Measurements from ENCODE around the gene FHL2.

Gene FHL2

DNA sequence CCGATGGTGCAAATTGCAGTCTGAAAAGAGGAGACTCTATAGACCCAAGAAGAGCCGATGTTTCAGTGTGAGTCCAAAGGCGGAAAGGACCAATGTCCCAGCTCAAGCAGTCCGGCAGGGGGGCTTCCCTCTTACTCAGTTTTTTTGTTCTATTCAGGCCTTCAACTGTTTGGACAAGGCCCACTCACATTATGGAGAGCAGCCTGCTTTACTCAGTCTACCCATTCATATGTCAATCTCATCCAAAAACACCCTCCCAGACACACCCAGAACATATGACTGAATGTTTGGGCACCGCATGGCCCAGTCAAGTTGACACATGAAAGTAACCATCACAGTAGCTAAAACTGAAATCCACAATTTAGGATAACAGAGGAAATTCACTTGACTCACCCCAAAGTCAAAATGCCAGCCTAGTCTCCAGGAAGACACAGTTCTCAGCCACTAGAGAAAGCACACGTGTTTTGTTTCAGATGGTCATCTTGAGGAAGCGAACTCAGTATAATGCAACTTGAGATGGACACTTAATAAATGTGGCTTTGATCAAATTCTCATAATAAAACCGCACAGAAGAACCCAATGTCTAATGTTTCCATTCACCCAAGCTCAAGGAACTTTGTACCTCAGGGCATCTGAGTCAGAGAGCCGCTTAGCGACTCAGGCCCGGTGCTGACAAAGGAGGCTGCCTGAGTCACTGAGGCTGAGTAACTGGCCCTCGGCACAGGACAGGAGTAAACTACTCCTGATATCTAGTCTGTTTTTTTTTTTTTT is 2.4 kb downstream of the FHL2 start:
- peak in 1 of 4 experiments; percentile 9 for DNase-seq

DNA sequence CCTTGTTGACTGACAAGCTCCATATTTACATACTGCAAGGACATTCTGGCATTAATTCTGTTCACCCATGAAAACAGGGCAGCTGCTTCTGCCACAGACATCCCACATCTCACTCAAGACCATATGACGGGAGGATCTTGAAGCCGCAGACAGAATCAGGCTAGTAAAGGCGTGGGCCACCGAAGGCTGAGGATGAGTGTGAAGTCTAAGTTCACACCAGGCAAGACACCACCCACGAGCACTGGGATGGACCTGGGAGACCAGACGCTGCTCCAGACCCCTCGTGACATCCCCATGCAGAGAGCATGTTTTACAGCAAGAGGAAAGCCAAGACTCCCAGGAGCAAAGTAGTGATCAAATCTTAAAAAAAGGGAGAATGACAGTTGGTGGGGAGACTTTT is 3.2 kb downstream of the FHL2 start:
- no peak for DNase-seq

DNA sequence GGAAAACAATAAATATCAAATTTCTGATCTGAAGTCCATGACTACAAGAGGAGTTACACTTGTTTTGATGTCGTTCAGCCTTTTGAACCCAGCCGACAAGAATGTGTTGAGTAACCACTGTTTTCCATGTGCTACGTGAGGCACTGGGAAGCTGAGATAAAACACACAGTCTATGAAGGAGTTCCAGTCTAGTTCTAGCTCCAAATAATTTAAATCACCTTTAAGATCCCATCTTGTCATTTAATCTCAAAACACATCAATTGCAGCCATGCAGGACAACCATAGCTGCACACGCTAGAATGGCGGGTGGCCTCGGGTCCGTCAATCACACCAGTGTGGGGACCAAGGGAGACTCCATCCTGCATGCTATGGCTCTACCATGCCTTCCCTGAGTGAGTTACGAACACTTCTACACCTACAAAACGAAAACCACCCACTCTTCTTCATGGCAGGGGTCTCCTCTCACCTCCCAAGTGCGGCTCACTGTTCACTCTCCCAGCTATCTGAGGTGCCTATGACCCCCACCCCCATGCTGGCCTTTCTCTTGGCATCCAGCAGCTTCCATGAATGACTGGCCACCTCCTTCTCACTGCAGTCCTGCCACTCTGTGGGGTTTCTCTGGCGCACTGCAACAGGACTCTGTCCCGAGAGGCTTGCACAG is 3.8 kb downstream of the FHL2 start:
- DNase-seq: no peak

- DNase-seq: no peak
Observed at GRCh38 chr2:105393373-105394055, 5.3 kb downstream of the FHL2 start.

DNA sequence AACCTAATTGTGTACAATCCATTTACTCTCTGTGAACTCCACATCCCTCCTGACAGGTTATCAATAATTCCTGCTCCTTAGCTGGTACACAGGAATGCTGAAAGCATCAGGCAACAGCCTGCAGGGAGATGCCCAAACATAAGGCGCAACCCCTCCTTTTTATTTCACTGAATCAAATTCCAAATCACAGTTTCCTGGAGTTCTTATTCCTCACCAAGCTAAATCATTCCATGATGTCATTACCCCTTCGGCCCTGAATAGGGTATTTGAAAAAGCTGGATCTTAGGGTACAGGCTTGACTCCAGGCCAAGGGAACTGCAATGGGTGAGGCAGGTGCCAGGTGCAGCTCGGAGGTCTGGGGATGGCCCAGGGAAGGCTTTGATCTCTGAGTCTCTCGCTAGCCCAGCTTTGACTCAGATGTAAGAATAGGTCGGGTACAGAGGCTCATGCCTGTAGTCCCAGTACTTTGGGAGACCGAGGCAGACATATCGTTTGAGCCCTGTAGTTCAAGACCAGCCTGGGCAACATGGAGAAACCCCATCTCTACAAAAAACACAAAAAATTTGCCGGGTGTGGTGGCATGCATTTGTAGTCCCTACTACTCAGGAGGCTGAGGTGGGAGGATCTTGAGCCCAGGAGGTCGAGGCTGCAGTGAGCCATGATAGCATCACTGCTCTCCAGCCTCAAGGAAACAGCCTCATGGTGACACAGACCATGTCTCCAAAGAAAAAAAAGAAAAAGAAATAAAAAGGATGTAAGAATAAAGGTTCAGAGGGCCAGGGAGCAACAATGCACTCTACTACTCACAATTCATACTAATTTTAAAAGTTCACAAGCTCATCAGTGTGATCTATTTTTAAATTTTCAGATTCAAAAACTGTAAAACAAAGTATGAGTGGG is 6.8 kb downstream of the FHL2 start:
- no peak for DNase-seq

DNA sequence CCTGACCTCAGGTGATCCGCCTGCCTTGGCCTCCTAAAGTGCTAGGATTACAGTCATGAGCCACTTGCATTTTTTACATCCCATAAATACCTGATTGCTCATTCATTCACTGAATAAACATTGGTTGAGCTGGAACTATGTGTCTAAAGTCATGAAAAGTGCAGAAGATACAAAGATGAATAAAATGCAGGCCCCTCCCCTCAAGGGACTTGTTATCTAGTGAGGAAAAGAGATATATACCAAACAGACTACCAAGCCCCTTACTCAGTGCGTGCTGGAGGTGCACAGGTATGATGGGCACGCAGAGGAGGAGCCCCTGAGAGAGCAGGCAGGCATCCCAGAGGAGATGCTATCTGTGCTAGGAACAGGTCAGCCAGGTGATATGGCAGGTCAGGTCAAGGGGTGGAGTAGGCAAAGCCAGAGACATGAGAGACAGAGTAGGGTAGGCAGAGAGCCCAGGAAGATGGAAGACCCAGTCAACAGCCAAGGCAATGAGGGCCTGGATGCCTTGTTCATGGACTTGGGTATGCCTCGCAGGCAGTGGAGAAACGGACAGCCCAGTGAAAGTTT is 7.7 kb downstream of the FHL2 start:
- no peak for DNase-seq

DNA sequence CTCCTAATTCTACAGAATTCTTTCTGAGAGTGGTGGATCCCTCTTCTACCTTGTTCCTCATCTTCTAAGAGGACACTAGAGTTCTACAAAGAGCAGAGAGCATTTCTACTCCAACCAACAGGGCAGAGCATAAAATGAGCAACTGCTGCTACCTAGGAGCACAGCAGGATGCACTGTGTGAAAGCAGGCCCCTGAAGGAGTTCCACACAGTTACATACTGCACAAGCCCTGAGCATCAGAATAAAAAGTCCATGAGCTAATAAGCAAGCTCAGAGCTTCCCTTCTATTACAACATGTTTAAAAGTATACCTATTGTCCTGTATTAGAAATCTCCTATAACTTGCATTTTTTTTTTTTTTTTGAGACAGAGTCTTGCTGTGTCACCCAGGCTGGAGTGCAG is 8.4 kb downstream of the FHL2 start:
- no peak for DNase-seq

DNA sequence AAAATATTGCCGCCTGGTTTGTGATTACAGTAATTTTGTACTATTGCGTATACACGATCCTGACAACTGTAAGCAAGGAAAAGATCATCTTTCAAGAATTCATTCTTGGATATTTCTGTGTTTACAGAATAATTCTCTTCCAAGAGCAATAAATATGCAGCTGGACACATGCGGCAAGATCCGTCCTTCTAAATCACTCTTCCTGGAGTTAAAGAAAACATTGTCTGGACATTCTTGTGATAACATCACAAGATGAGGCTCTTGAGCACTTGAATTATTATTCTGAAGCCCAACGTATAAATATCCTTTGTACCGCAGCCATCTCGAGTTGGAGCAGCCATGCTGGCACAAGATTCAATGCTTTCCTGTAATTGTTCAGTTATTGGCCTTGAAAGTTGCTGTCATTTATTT is 9.9 kb downstream of the FHL2 start:
- DNase-seq: no peak

- no peak for DNase-seq
Observed at GRCh38 chr2:105387225-105387624, 11.6 kb downstream of the FHL2 start.

DNA sequence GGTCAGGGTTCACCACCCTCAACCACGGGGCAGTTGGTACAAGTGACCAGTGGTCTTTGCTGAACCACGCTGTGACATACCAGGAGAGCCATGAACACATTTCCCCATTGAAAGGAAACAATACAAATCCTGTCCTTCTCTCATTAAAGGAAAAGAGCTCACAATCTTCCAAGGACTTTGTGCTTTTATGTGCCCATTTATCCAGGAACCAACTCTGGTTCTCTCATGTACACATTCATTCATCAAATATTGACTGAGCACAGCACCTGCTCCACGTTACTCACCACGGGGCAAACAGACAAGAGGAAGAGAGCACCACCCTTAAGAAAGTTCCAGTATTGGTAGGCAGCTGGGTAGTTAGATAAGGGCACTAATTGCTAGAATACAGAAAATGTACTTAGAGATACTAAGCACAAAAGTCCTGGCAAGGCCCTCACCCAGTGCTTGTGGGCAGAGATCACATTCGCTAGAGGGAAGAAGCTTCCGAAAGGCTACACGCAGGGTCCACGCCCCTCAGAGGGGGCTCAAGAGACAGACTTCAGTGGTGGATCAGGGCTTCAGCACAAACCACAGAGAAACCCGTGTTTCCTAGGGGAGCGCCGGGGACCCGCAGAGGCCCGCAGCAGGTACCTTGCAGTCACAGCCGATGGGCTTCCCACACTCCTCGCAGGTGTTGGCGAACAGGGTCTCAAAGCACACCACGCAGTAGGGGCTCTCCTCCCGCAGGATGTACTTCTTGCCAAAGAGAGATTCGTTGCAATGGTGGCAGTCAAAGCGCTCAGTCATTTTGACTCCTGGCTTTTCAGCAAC is 12.9 kb downstream of the FHL2 start:
- DNase-seq: no peak

- DNase-seq: no peak
Observed at GRCh38 chr2:105384861-105385260, 14.0 kb downstream of the FHL2 start.

GRCh38 chr2:105384216-105384615 is 14.6 kb downstream of the FHL2 start:
- no peak for DNase-seq

DNA sequence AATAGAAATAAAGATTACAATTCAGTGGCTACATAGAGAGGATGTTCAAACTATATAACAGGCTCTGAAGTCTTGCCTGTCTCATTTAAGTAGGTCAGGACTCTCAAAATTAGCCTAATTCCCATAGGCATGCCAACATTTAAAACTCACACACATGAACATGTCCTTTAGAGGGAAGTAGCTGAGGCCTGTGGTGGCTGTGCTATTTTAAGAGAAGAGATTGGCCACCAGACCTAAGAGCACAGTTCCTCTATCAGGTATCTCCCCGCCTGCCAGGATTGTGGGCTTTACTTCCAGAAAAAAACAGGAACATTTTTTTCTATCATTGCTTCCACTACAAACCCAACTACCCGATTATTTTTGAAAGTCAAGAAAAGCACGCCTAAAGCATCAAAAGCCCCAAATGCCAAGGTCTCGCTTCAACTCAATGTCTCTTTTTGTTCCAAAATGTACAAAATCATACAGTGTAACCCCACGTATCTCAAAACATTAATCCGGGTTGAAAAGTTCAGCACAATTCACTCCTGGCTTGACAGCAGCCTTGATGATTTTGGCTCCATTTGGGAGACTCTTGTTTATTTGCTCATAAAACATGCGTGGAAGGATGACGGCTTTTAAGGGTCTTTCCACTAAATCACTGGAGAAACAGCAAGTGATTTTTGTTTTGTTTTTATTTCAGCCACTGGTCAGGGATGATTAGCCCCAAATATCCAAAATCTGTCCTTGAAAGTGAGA is 15.3 kb downstream of the FHL2 start:
- DNase-seq: no peak

GRCh38 chr2:105382177-105382576 is 16.7 kb downstream of the FHL2 start:
- DNase-seq: no peak

GRCh38 chr2:105381101-105381668 is 17.7 kb downstream of the FHL2 start:
- no peak for DNase-seq

DNA sequence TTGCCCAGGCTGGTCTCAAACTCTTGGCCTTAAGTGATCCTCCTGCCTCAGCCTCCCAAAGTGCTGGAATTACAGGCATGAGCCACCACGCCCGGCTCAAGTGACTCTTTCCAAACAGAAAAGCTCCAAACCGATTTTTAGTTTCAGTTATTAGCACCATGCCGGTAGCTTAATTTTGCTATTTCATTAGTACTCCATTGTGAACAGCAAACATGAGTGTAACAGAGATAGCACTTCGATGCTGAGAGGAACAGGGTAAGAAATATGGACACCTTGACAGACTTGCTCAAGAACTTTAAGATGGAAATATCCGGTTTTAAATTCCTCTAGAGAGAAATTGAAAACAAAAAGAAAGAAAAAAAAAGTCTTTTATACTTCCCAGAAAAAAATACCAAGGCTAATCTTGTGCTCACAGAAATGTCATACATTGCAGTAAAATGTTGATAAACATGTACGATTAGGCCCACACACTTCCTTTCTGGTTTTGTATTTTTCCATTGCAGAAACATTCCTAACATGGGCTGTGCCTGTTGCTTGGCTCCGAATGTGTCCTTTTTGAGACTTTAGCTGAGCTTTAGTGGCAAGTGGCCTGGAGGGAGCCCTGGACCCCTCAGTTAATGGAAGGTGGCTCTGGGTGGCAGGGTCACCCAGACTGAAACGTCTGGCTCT is 18.3 kb downstream of the FHL2 start:
- DNase-seq: no peak

- DNase-seq: no peak
Observed at GRCh38 chr2:105379741-105380186, 19.1 kb downstream of the FHL2 start.

GRCh38 chr2:105378921-105379383 is 19.9 kb downstream of the FHL2 start:
- DNase-seq: no peak

- DNase-seq: no peak
Observed at GRCh38 chr2:105378276-105378840, 20.5 kb downstream of the FHL2 start.

Data from activated CD4-positive, CD25-positive, alpha-beta regulatory T cell (primary cell).